Caco-2 (cell line): ENCODE measurements around the gene CNIH3. TPM values are rescaled to one million over a fixed set of nuclear protein-coding genes. Genes with fewer than 3 reads are reported as not detected.

Experiments
- BruUV-seq: library from RNA; stranded (reverse); fragments of 400-500 nt; replicated peaks from 2 replicates; lab custom pipeline; 2021; lab: Mats Ljungman, UMichigan
- CTCF ChIA-PET: fragments of 300-600 bp; sonication (Branson Sonifier 250); formaldehyde crosslinking; loops from one replicate; lab custom pipeline; 2022; ENCODE audit warnings: antibody characterized with exemption; lab: Charles Lee
- POLR2A ChIA-PET: fragments of 300-600 bp; sonication (Branson Sonifier 250); formaldehyde crosslinking; loops from one replicate; lab custom pipeline; 2022; ENCODE audit warnings: antibody characterized with exemption; lab: Charles Lee
- DNase-seq, 2 experiments: peaks; one replicate each; pipeline versions ENCODE4 v3.0.0 to v3.0.0-alpha.2; 2020 to 2022
- H3K27me3 ChIP-seq: replicated peaks from 2 replicates; pipeline ENCODE4 v1.6.0; 2011; ENCODE audit warnings: low read length; ENCODE audit not compliant: control insufficient read depth, insufficient read depth
- H3K36me3 ChIP-seq: 2 replicates; pipeline ENCODE4 v1.5.1; 2011; ENCODE audit warnings: low read length; ENCODE audit not compliant: control insufficient read depth, insufficient read depth
- H3K4me1 ChIP-seq: fragments of 250-450 bp; sonication (Bioruptor Pico); 2 replicates; pipeline ENCODE4 v1.5.1; 2020; ENCODE audit warnings: mild to moderate bottlenecking
- H3K4me3 ChIP-seq: 2 replicates; pipeline ENCODE4 v1.5.1; 2011; ENCODE audit warnings: low read depth, mild to moderate bottlenecking, control low read depth, low read length
- H3K9me3 ChIP-seq: fragments of 250-450 bp; sonication (Bioruptor Pico); 2 replicates; pipeline ENCODE4 v1.5.1; 2020; ENCODE audit warnings: mild to moderate bottlenecking, moderate library complexity
- H3K27ac Mint-ChIP-seq: one replicate; pipeline ENCODE4 v1.8.0; 2022; ENCODE audit warnings: mixed read lengths; ENCODE audit not compliant: unreplicated experiment
- H3K27me3 Mint-ChIP-seq: one replicate; pipeline ENCODE4 v1.8.0; 2022; ENCODE audit warnings: mixed read lengths; ENCODE audit not compliant: insufficient read depth, unreplicated experiment
- H3K36me3 Mint-ChIP-seq: one replicate; pipeline ENCODE4 v1.8.0; 2022; ENCODE audit warnings: mild to moderate bottlenecking, mixed read lengths; ENCODE audit not compliant: insufficient read depth, unreplicated experiment
- H3K4me1 Mint-ChIP-seq: one replicate; pipeline ENCODE4 v1.8.0; 2022; ENCODE audit warnings: low read depth, mixed read lengths; ENCODE audit not compliant: unreplicated experiment
- H3K4me3 Mint-ChIP-seq: one replicate; pipeline ENCODE4 v1.8.0; 2022; ENCODE audit warnings: mild to moderate bottlenecking, moderate library complexity, mixed read lengths; ENCODE audit not compliant: unreplicated experiment
- H3K9me3 Mint-ChIP-seq: one replicate; pipeline ENCODE4 v1.8.0; 2022; ENCODE audit warnings: mixed read lengths; ENCODE audit not compliant: unreplicated experiment
- intact Hi-C: fragments of 100-400 bp; cut with micrococcal nuclease; formaldehyde crosslinking; loops from one replicate; pipeline ENCODE4 v1.10.0; 2022; ENCODE audit not compliant: unreplicated experiment
- total RNA-seq: library from RNA; stranded (reverse); gene quantifications from 2 replicates; pipeline ENCODE4 v1.2.3, GENCODE V29; 2022
- TF ChIP-seq, protein P1 (sequence below), 2 experiments: fragments of 200-600 bp in 1 of 2; IDR thresholded peaks; 1 replicate in 1 of 2; 2 replicates in 1 of 2; pipeline versions ENCODE4 v1.5.1 to v1.8.0; 2011 to 2022; ENCODE audit warnings: antibody characterized with exemption in 1 of 2, control low read depth in 1 of 2, inconsistent platforms in 1 of 2, low read depth in 1 of 2, low read length in 1 of 2, mild to moderate bottlenecking in 1 of 2, moderate library complexity in 1 of 2; ENCODE audit not compliant: insufficient read depth in 1 of 2, severe bottlenecking in 1 of 2, unreplicated experiment in 1 of 2

Gene CNIH3
- total RNA-seq, 1 experiment from 2014 or later = 2.2 TPM

- Mint-ChIP-seq H3K27ac (no peak overlapping the region), H3K4me3 (no peak overlapping the region), H3K9me3 (no peaks in the 10 kb centered on the region), H3K27me3 (no peaks in the 10 kb centered on the region), H3K36me3 (no peaks in the 10 kb centered on the region), H3K4me1 (no peaks in the 10 kb centered on the region)
- intact Hi-C loops = no loop called here
- H3K27me3 ChIP-seq = no peaks in the 10 kb centered on the region
- no peaks in the 10 kb centered on the region for H3K36me3 ChIP-seq
- H3K4me1 ChIP-seq = no peaks in the 10 kb centered on the region
- TF ChIP-seq, protein P1, sequence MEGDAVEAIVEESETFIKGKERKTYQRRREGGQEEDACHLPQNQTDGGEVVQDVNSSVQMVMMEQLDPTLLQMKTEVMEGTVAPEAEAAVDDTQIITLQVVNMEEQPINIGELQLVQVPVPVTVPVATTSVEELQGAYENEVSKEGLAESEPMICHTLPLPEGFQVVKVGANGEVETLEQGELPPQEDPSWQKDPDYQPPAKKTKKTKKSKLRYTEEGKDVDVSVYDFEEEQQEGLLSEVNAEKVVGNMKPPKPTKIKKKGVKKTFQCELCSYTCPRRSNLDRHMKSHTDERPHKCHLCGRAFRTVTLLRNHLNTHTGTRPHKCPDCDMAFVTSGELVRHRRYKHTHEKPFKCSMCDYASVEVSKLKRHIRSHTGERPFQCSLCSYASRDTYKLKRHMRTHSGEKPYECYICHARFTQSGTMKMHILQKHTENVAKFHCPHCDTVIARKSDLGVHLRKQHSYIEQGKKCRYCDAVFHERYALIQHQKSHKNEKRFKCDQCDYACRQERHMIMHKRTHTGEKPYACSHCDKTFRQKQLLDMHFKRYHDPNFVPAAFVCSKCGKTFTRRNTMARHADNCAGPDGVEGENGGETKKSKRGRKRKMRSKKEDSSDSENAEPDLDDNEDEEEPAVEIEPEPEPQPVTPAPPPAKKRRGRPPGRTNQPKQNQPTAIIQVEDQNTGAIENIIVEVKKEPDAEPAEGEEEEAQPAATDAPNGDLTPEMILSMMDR (IDR thresholded peaks at IDR 0.05; ENCODE audit: insufficient read depth in 1 of 2, low read depth in 1 of 2, low read length in 1 of 2, severe bottlenecking in 1 of 2, unreplicated experiment in 1 of 2) = no peak
- ChIA-PET POLR2A (no interaction called here), CTCF (no interaction called here)
- no peak overlapping the region for H3K4me3 ChIP-seq
- DNase-seq = no peak
- no TSS peak for BruUV-seq
- H3K9me3 ChIP-seq = no peaks in the 10 kb centered on the region
Measured at GRCh38 chr1:224696021-224696420, 79.9 kb downstream of the CNIH3 start.

DNA sequence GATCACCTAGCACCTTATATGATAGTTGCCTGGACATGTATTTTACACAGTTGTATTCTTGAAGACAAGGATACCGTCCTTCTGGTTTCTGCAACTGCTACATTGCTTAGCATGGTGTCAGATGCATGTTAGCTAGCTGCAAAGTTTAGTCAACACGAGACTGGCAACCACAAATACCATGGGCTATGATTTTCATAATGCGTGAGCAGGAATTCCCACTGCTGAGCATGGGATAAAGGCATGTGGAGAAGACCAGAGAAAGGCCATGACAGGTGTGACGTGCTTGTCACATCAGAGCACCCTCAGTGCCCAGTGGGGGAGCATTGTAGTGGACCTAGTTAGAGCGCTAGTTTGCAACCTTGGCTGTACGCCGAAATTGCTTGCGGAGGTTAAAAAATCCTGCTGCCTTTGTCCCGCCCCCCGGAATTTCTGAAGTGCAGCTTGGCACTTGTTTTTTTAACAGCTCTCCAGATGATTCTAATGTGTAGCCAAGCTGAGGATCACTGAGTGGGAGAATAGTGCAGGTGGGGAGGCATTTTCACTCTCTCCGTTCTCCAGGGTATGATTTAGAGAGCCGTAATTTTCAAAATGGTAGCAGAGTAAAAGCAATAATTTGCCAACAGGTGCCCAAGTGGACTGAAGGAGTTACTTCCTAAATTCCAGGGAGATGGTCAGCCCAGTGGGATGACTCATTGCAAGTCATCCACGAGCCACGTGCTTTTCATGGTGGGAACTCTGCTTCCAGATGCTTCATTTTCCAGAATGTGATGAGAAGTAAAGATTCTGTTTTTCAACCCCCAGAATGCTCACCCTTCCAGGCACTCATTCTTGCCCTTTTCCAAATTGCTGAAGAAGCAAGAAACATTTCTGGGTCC lies 81.0 kb downstream of the CNIH3 start:
- no peaks in the 10 kb centered on the region for H3K27me3 ChIP-seq
- DNase-seq = no peak
- CTCF ChIA-PET = no interaction called here

DNA sequence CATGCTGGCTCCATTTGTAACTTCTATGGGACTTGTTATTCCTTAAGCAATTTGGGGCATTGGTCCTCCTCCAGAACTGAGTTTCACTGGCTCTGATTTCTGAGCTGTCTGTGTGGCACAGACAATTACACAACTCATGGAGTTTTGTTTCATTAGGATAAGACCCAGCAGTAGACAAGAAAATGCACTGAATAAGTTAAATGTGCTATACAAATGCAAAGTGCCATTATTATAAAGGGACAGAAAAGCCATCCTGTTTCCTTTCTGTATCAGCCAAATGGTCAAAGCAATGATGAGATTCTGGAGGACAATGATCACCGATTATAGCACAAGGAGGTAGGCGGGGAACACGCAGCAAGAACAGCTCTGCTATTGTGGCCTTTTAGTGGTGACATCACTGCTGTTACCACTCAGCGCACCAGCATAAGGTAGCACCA lies 81.9 kb downstream of the CNIH3 start:
- ChIA-PET POLR2A (interaction anchor here (0.6 kb wide), 1 partner anchor 22 kb away, joined by 3 read pairs; no protein-coding TSS in a partner anchor), CTCF (interaction anchor here (0.9 kb wide), 1 partner anchor 12 kb away, joined by 3 read pairs; no protein-coding TSS in a partner anchor)
- no peaks in the 10 kb centered on the region for H3K27me3 ChIP-seq
- no peak overlapping the region for H3K4me3 ChIP-seq
- TF ChIP-seq, protein P1 (IDR thresholded peaks at IDR 0.05; ENCODE audit: insufficient read depth in 1 of 2, low read depth in 1 of 2, low read length in 1 of 2, severe bottlenecking in 1 of 2, unreplicated experiment in 1 of 2) = no peak
- intact Hi-C loops = no loop called here
- no peaks in the 10 kb centered on the region for H3K4me1 ChIP-seq
- H3K27me3 Mint-ChIP-seq = no peaks in the 10 kb centered on the region
- H3K4me1 Mint-ChIP-seq = no peaks in the 10 kb centered on the region
- H3K4me3 Mint-ChIP-seq = no peak overlapping the region
- no peaks in the 10 kb centered on the region for H3K9me3 Mint-ChIP-seq
- no TSS peak for BruUV-seq
- H3K9me3 ChIP-seq = no peaks in the 10 kb centered on the region
- DNase-seq = no peak
- H3K36me3 Mint-ChIP-seq = no peaks in the 10 kb centered on the region
- no peaks in the 10 kb centered on the region for H3K36me3 ChIP-seq
- no peak overlapping the region for H3K27ac Mint-ChIP-seq

More for the DNA sequence above, 81.0 kb downstream of the CNIH3 start:
- no peak overlapping the region for H3K4me3 Mint-ChIP-seq
- intact Hi-C loops = no loop called here
- no TSS peak for BruUV-seq
- Histone ChIP-seq H3K4me3 (no peak overlapping the region), H3K9me3 (no peaks in the 10 kb centered on the region), H3K36me3 (no peaks in the 10 kb centered on the region), H3K4me1 (no peaks in the 10 kb centered on the region)
- H3K27me3 Mint-ChIP-seq = no peaks in the 10 kb centered on the region
- no peaks in the 10 kb centered on the region for H3K36me3 Mint-ChIP-seq
- no peak overlapping the region for H3K27ac Mint-ChIP-seq
- POLR2A ChIA-PET = no interaction called here
- H3K9me3 Mint-ChIP-seq = no peaks in the 10 kb centered on the region
- no peaks in the 10 kb centered on the region for H3K4me1 Mint-ChIP-seq
- TF ChIP-seq, protein P1 (IDR thresholded peaks at IDR 0.05; ENCODE audit: insufficient read depth in 1 of 2, low read depth in 1 of 2, low read length in 1 of 2, severe bottlenecking in 1 of 2, unreplicated experiment in 1 of 2) = no peak
